OCI-LY7 (cell line): ENCODE results near the gene MPEG1.

Experiments
- CTCF ChIP-seq: fragments of 200-600 bp; sonication (generic); conservative IDR thresholded peaks from 2 replicates; pipeline ENCODE4 v1.5.1; 2014; ENCODE audit warnings: mild to moderate bottlenecking, antibody characterized with exemption, low read length, moderate library complexity, mixed read lengths
- EZH2phosphoT487 ChIP-seq: fragments of 200-600 bp; sonication (generic); IDR thresholded peaks from 2 replicates; pipeline ENCODE4 v1.6.1; 2018; ENCODE audit warnings: low read depth, borderline replicate concordance, mild to moderate bottlenecking, mixed run types, antibody characterized with exemption, low read length, moderate library complexity, mixed read lengths

GRCh38 chr11:59185386-59185945 is 27.3 kb downstream of the MPEG1 start:
- TF ChIP-seq CTCF (no peak), EZH2phosphoT487 (no peak)
